ENCODE measurements around the gene GRN.

DNA sequence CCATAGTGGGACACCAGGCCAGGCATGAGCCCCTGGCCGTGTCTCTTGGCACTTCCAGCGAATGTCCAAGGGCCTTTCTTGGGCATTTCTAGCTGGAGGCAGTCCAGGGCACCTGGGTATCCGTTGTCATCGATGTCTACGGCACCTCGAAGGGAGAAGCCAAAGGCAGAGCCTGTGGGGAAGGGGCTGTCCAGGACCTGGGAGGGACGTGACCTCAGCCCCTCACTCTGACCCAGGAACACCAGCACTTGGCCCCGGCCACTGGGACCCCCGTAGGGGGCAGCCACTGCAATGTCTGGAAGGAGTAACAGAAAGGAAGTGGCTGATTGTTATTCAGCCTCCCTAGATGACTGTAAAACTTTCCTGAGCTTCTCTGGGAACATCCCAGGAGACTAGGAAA, 35.7 kb downstream of the GRN start:
- TF ChIP-seq, protein P1, sequence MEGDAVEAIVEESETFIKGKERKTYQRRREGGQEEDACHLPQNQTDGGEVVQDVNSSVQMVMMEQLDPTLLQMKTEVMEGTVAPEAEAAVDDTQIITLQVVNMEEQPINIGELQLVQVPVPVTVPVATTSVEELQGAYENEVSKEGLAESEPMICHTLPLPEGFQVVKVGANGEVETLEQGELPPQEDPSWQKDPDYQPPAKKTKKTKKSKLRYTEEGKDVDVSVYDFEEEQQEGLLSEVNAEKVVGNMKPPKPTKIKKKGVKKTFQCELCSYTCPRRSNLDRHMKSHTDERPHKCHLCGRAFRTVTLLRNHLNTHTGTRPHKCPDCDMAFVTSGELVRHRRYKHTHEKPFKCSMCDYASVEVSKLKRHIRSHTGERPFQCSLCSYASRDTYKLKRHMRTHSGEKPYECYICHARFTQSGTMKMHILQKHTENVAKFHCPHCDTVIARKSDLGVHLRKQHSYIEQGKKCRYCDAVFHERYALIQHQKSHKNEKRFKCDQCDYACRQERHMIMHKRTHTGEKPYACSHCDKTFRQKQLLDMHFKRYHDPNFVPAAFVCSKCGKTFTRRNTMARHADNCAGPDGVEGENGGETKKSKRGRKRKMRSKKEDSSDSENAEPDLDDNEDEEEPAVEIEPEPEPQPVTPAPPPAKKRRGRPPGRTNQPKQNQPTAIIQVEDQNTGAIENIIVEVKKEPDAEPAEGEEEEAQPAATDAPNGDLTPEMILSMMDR (IDR thresholded peaks at IDR 0.05 in 4 of 5, conservative IDR thresholded peaks at IDR 0.05 in 1 of 5) = no peak
- TF ChIP-seq POLR2A (IDR thresholded peaks at IDR 0.05) = no peak

Measured in gastrocnemius medialis (tissue), 4 donors.